OCI-LY7 (cell line): Measurements from ENCODE around the gene FAR1. TPM values are rescaled to one million over a fixed set of nuclear protein-coding genes. Genes with fewer than 3 reads are reported as not detected.

ENCODE experiments used
- BruUV-seq: library from RNA; stranded (reverse); fragments of 400-500 nt; replicated peaks from 2 replicates; lab custom pipeline; 2021; lab: Mats Ljungman, UMichigan
- CTCF ChIA-PET: fragments of 300-600 bp; sonication (Branson Sonifier 250); formaldehyde crosslinking; loops from one replicate; lab custom pipeline; 2022; ENCODE audit warnings: antibody characterized with exemption; ENCODE audit not compliant: unreplicated experiment; lab: Charles Lee
- POLR2A ChIA-PET: fragments of 300-600 bp; sonication (Branson Sonifier 250); formaldehyde crosslinking; loops from one replicate; lab custom pipeline; 2022; ENCODE audit warnings: antibody characterized with exemption; lab: Charles Lee
- DNase-seq: peaks from one replicate; pipeline ENCODE4 v3.0.0-alpha.2; 2015; ENCODE audit warnings: low spot score
- H2AFZ ChIP-seq: fragments of 200-600 bp; sonication (generic), shearing (Covaris generic); 2 replicates; pipeline ENCODE4 v1.6.1; 2014; ENCODE audit warnings: mild to moderate bottlenecking, antibody characterized with exemption, low read length, moderate library complexity
- H3K27ac ChIP-seq: fragments of 200-600 bp; sonication (generic); 2 replicates; pipeline ENCODE4 v1.5.1; 2014; ENCODE audit warnings: mixed run types, low read depth, mild to moderate bottlenecking, moderate library complexity, low read length, inconsistent platforms; ENCODE audit not compliant: poor library complexity, severe bottlenecking
- H3K36me3 ChIP-seq: fragments of 200-600 bp; sonication (generic); 2 replicates; pipeline ENCODE4 v1.6.1; 2014; ENCODE audit warnings: mild to moderate bottlenecking, antibody characterized with exemption, low read length, moderate library complexity, mixed read lengths; ENCODE audit not compliant: insufficient read depth
- H3K4me1 ChIP-seq: fragments of 200-600 bp; sonication (generic); 2 replicates; pipeline ENCODE4 v1.5.1; 2014; ENCODE audit warnings: mild to moderate bottlenecking, low read length; ENCODE audit not compliant: insufficient read depth, poor library complexity, severe bottlenecking
- H3K4me2 ChIP-seq: fragments of 200-600 bp; sonication (generic); 2 replicates; pipeline ENCODE4 v1.6.1; 2014; ENCODE audit warnings: mild to moderate bottlenecking, low read length
- H3K4me3 ChIP-seq: fragments of 200-600 bp; sonication (generic); 2 replicates; pipeline ENCODE4 v1.5.1; 2014; ENCODE audit warnings: mild to moderate bottlenecking, low read depth, low read length; ENCODE audit not compliant: poor library complexity, severe bottlenecking
- H3K79me2 ChIP-seq: fragments of 200-600 bp; sonication (generic); 2 replicates; pipeline ENCODE4 v1.6.1; 2016; ENCODE audit warnings: low read depth, mild to moderate bottlenecking, low read length, moderate library complexity, mixed read lengths; ENCODE audit not compliant: insufficient read depth
- H3K9me2 ChIP-seq: fragments of 200-600 bp; sonication (generic); 2 replicates; pipeline ENCODE4 v1.6.1; 2016; ENCODE audit warnings: mild to moderate bottlenecking, low read length, mixed read lengths; ENCODE audit not compliant: insufficient read depth
- H3K9me3 ChIP-seq: fragments of 200-600 bp; sonication (generic); 2 replicates; pipeline ENCODE4 v1.6.1; 2014; ENCODE audit warnings: mild to moderate bottlenecking, mixed run types, low read length, mixed read lengths
- H4K20me1 ChIP-seq: fragments of 200-600 bp; sonication (generic); 2 replicates; pipeline ENCODE4 v1.6.1; 2014; ENCODE audit warnings: mild to moderate bottlenecking, antibody characterized with exemption, low read length, moderate library complexity, mixed read lengths; ENCODE audit not compliant: insufficient read depth
- EZH2phosphoT487 ChIP-seq: fragments of 200-600 bp; sonication (generic); IDR thresholded peaks from 2 replicates; pipeline ENCODE4 v1.6.1; 2018; ENCODE audit warnings: low read depth, borderline replicate concordance, mild to moderate bottlenecking, mixed run types, antibody characterized with exemption, low read length, moderate library complexity, mixed read lengths
- intact Hi-C: fragments of 100-400 bp; cut with micrococcal nuclease; formaldehyde crosslinking; loops from one replicate; pipeline ENCODE4 v1.10.0; 2022; ENCODE audit not compliant: unreplicated experiment
- small RNA-seq: library from RNA; depleted of rRNA; stranded (forward); fragments of <200 nt; gene quantifications from one replicate; pipeline ENCODE3, GENCODE V24; 2014
- total RNA-seq, 2 experiments: library from RNA; depleted of rRNA in 1 of 2; stranded (reverse); fragments of >200 nt in 1 of 2; shearing (Covaris generic) in 1 of 2; gene quantifications; 2 replicates each; pipeline ENCODE4 v1.2.3, GENCODE V29; 2014 to 2022
- TF ChIP-seq, protein P1 (sequence below): fragments of 200-600 bp; sonication (generic); conservative IDR thresholded peaks from 2 replicates; pipeline ENCODE4 v1.5.1; 2014; ENCODE audit warnings: mild to moderate bottlenecking, antibody characterized with exemption, low read length, moderate library complexity, mixed read lengths

The FAR1 gene
- total RNA-seq, 2 experiments from 2014 or later, result 52.1 to 87.7 TPM

DNA sequence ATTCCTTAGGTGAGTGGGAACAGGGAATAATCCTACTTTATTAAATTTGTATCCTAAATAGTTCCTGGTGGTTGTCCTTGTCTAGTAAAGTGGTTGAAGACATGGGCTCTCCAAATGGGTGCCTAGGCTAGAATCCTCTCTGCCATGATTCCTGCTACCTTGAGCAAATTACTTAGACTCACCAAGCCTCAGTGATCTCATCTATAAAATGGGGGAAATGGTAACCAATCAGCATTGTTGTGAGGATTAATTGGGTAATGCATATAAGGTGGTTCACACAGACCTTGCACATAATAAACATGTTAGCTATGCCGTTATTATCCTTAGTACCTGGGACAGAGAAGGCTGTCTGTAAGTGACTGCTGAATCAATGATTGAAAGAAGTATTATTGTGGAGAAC, 109.9 kb downstream of the FAR1 start:
- no peak overlapping the region for H3K4me2 ChIP-seq
- H3K27ac ChIP-seq, result no peak overlapping the region
- no peak for TF ChIP-seq EZH2phosphoT487
- TF ChIP-seq, protein P1, sequence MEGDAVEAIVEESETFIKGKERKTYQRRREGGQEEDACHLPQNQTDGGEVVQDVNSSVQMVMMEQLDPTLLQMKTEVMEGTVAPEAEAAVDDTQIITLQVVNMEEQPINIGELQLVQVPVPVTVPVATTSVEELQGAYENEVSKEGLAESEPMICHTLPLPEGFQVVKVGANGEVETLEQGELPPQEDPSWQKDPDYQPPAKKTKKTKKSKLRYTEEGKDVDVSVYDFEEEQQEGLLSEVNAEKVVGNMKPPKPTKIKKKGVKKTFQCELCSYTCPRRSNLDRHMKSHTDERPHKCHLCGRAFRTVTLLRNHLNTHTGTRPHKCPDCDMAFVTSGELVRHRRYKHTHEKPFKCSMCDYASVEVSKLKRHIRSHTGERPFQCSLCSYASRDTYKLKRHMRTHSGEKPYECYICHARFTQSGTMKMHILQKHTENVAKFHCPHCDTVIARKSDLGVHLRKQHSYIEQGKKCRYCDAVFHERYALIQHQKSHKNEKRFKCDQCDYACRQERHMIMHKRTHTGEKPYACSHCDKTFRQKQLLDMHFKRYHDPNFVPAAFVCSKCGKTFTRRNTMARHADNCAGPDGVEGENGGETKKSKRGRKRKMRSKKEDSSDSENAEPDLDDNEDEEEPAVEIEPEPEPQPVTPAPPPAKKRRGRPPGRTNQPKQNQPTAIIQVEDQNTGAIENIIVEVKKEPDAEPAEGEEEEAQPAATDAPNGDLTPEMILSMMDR, result no peak
- H3K9me2 ChIP-seq, result no peaks in the 10 kb centered on the region
- H3K79me2 ChIP-seq, result no peaks in the 10 kb centered on the region
- no TSS peak for BruUV-seq
- intact Hi-C loops, result no loop called here
- CTCF ChIA-PET, result no interaction called here
- H3K4me3 ChIP-seq, result no peak overlapping the region
- H3K9me3 ChIP-seq, result no peaks in the 10 kb centered on the region
- no peaks in the 10 kb centered on the region for H4K20me1 ChIP-seq
- no peaks in the 10 kb centered on the region; the same call in 1 of the 2 replicates for H3K36me3 ChIP-seq
- H3K4me1 ChIP-seq, result peaks cover 18% of the 10 kb centered on the region
- DNase-seq, result no peak
- POLR2A ChIA-PET, result no interaction called here
- no peak overlapping the region; the same call in 1 of the 2 replicates for H2AFZ ChIP-seq

DNA sequence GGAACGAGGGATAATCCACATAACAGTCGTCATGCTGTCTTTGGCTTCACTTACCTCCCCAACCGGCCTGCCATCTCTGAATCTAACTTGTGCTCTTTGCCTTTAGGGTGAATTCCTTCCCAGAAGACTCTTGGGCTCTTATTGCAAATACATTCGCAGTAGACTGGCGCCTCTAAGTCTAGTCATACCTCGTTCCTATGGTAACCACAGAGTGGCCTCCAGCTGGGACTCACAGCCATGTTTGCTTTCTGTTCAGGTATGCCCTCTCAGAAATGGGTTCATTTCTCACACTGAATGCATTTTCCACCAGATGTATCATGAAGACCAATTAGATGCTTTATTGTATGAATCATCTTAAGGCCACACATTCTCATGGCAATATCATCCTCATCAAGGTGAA, 112.7 kb downstream of the FAR1 start:
- intact Hi-C loops, result no loop called here
- Histone ChIP-seq H3K9me3 (no peaks in the 10 kb centered on the region), H3K79me2 (no peaks in the 10 kb centered on the region), H3K4me2 (no peak overlapping the region), H4K20me1 (no peaks in the 10 kb centered on the region), H3K4me3 (no peak overlapping the region), H3K36me3 (no peaks in the 10 kb centered on the region; the same call in 1 of the 2 replicates), H3K27ac (no peak overlapping the region), H2AFZ (no peak overlapping the region), H3K9me2 (no peaks in the 10 kb centered on the region), H3K4me1 (peaks cover 12% of the 10 kb centered on the region)
- TF ChIP-seq EZH2phosphoT487, result no peak
- TF ChIP-seq, protein P1, result no peak
- no peak for DNase-seq
- POLR2A ChIA-PET, result no interaction called here
- no TSS peak for BruUV-seq
- CTCF ChIA-PET, result no interaction called here

Small RNAs within 50 kb of the gene (small RNA-seq; reads per million reads assigned to genes)
- gene AC013828.1 (not detected), gene RF00019 (not detected), gene RPL39P26 (not detected)

Other genes with a start within 250 kb of the FAR1 start
- 23.7 and 25.0 TPM in 2 replicates for gene BTBD10, start 205.4 kb upstream of the FAR1 start, total RNA-seq (2014; rRNA removed; shearing (Covaris generic))
- 21.3 and 23.0 TPM in 2 replicates for gene BTBD10, start 205.4 kb upstream of the FAR1 start, total RNA-seq (2022)
- not detected in 2 replicates for gene PTH, start 172.7 kb upstream of the FAR1 start, total RNA-seq (2014; rRNA removed; shearing (Covaris generic))
- not detected in 2 replicates for gene PTH, start 172.7 kb upstream of the FAR1 start, total RNA-seq (2022)